ENCODE data around the gene SELE.

The SELE gene

DNA sequence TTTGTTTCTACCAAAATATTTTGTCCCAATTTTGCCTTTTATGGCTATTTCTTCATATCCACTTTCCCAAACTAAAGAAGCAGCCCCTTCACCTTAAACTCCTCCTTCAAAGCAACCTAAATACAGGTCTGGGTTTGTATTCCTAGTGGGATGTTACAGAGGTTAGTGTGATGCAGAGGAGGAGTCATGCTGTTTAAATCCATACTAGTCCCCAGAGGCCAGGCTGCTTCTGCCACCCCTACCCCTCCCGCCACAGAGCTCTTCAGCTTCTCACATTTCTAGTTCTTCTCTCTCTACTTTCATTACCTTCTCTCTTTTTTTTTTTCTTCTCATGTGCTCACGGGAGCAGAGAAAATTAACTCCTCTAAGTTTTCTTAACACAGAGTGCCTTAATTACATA is 51.8 kb downstream of the SELE start:
- no peak for DNase-seq

DNA sequence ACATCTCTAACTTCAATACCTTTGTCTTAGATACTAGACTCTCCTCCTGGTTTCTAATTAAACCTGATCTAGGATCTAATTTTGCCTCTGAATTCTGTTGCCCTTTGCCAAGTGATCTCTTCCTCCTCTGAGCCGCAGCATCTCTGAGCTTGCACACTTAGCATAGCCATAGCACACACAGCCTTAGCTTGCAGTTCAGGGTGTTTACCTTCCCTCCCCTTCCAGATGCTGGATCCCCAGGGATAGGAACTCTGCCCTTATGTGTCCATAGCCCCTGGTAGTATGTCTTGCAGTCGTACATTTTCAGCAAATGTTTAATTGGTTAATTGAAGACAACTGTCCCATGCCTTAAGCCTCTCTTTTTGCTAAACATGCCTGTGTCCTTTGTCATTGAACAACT is 52.7 kb downstream of the SELE start:
- DNase-seq, result no peak

DNA sequence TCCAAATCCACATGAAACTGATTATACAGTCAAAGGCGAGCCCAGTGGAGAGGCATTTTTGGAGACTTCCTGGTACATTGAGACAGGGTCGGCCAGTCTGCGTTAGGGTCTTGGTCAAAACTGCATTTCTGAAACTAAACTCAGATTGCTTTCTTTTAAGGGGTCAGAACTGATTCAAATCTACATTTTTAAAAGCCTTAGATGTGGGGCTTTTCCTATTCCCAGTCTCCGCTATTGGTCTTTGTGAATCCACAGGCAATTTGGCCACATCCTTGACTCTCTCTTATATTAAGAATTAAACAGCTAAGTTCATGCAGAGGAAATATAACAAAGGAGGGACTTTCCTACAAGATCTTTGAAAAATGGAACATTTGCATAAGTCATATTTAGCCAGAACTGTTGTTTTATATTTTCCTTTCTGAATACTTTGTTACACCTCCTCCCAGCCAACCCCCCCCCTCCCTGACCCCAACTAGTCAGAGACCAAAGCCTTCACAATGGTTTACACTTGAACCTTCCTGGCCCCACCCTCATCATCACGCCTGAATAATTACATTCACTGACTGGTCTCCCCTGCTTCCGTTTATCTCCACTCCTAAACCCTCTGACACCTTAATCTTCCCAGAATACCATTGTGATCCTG is 53.4 kb downstream of the SELE start:
- DNase-seq, result no peak

DNA sequence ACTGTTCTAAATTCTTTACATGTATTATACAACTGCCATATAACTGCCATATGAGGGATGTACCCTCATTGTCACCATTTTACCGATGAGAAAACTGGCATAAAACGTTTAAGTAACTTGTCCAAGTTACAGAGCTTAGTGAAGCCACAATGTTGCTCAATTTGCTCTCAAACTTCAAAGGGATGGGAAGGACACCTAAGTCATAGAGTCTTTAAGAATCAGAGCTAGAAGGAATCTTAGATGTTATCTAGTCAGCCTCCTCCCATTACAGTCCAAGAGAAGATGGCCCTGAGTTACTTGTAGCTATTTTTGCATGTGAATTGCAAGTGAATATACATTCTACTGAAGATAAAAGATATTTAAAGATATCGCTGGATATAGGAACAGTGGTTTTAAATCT is 54.2 kb downstream of the SELE start:
- no peak for DNase-seq

DNA sequence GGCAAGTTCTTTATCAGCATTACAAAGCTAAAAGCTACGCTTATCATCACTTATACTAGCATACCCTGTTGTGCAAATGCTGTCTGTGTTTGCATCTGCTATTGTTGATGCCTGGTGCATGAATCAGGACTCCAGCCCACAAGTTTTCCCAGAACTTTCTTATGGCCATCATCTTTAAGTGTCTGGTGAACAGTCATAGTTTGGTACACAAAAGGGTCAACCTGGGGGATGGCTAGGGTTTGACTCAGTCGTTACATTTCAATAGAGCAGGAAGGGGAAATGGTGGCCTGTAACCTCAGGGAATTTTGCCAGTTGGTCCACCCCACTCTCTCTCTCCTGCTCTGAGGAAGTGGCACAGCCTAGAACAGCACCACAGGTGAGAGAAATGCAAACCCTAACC is 57.9 kb downstream of the SELE start:
- DNase-seq, result no peak
